ENCODE measurements around the gene TCF7. TPM values are rescaled to one million over a fixed set of nuclear protein-coding genes. Genes with fewer than 3 reads are reported as not detected.

Gene TCF7
- total and polyA plus RNA-seq, 7 donors = 0.24 to 2.6 (median 1.0) TPM

- DNase-seq = no peak
- ATAC-seq = no peak
- TF ChIP-seq CTCF (IDR thresholded peaks at IDR 0.05) = no peak
- H3K4me3 ChIP-seq = no peak overlapping the region
- H3K36me3 ChIP-seq (ENCODE audit: insufficient read depth in 1 of 2, low read depth in 1 of 2) = no peaks in the 10 kb centered on the region
- peaks cover 12% of the 10 kb centered on the region for H3K4me1 ChIP-seq
- intact Hi-C loops (cut with DNase I) = no loop called here
- no peak overlapping the region for H3K27ac ChIP-seq
- WGBS, 3 donors = 92 to 94% (median 92%) methylated on average over 6 of the region's 6 CpGs
- no peaks in the 10 kb centered on the region for H3K27me3 ChIP-seq (ENCODE audit: insufficient read depth in 3 of 3, low read length in 2 of 3)
- no peaks in the 10 kb centered on the region for H3K9me3 ChIP-seq
Observed at GRCh38 chr5:134123360-134123759, 8.9 kb downstream of the TCF7 start.

- ATAC-seq (no peak), DNase-seq (no peak)
- intact Hi-C loops (cut with DNase I) = no loop called here
- H3K36me3 ChIP-seq (ENCODE audit: insufficient read depth in 1 of 2, low read depth in 1 of 2) = peaks cover 0 to 6% of the 10 kb centered on the region in 2 donors
- no peak overlapping the region for H3K4me3 ChIP-seq
- no peaks in the 10 kb centered on the region for H3K27me3 ChIP-seq (ENCODE audit: insufficient read depth in 3 of 3, low read length in 2 of 3)
- 79 to 89% (median 82%) methylated on average over 8 of the region's 8 CpGs for WGBS, 3 donors
- TF ChIP-seq CTCF (IDR thresholded peaks at IDR 0.05) = no peak
- H3K9me3 ChIP-seq = no peaks in the 10 kb centered on the region
- peaks cover 12% of the 10 kb centered on the region for H3K4me1 ChIP-seq
- H3K27ac ChIP-seq = peak overlapping the region; percentile 31
Observed at GRCh38 chr5:134124289-134125038, 10.0 kb downstream of the TCF7 start.

- Histone ChIP-seq H3K4me1 (peaks cover 12% of the 10 kb centered on the region), H3K27ac (peak overlapping the region; percentile 31), H3K27me3 (ENCODE audit: insufficient read depth in 3 of 3, low read length in 2 of 3) (no peaks in the 10 kb centered on the region), H3K36me3 (ENCODE audit: insufficient read depth in 1 of 2, low read depth in 1 of 2) (peaks cover 0 to 12% of the 10 kb centered on the region in 2 donors), H3K9me3 (no peaks in the 10 kb centered on the region), H3K4me3 (no peak overlapping the region)
- intact Hi-C loops (cut with DNase I) = no loop called here
- peak; percentile 62 to 75 (median 69) for ATAC-seq
- DNase-seq = peak; percentile 64 to 75
- no peak for TF ChIP-seq CTCF (IDR thresholded peaks at IDR 0.05)
- WGBS, 3 donors = 10 to 32% (median 17%) methylated on average over 14 of the region's 14 CpGs
Observed at GRCh38 chr5:134125039-134126015, 10.8 kb downstream of the TCF7 start.

- Histone ChIP-seq H3K27ac (no peak overlapping the region), H3K27me3 (ENCODE audit: insufficient read depth in 3 of 3, low read length in 2 of 3) (no peaks in the 10 kb centered on the region), H3K9me3 (no peaks in the 10 kb centered on the region), H3K36me3 (ENCODE audit: insufficient read depth in 1 of 2, low read depth in 1 of 2) (peaks cover 0 to 18% of the 10 kb centered on the region in 2 donors), H3K4me1 (peaks cover 12% of the 10 kb centered on the region), H3K4me3 (no peak overlapping the region)
- peak in 1 of 2 donors; percentile 57 for DNase-seq
- peak in 1 of 4 donors; percentile 33 for ATAC-seq
- no peak for TF ChIP-seq CTCF (IDR thresholded peaks at IDR 0.05)
- intact Hi-C loops (cut with DNase I) = no loop called here
- 64 to 77% (median 65%) methylated on average over 15 of the region's 15 CpGs for WGBS, 3 donors
Observed at GRCh38 chr5:134127376-134127861, 12.9 kb downstream of the TCF7 start.

Measured in psoas muscle (tissue), 8 donors.